GM10266 (cell line): ENCODE results near the gene MUL1.
"Not testable (repeated sequence)": the region's sequence is repeated elsewhere in the genome, so short reads cannot be mapped to it uniquely, and the experiment has no call there.

Experiments used
- DNase-seq: peaks from one replicate; pipeline ENCODE4 v3.0.0; 2012; ENCODE audit errors: extremely low spot score
- CTCF ChIP-seq: IDR thresholded peaks from 2 replicates; pipeline ENCODE4 v1.5.1; 2012; ENCODE audit warnings: mild to moderate bottlenecking, low read depth; ENCODE audit not compliant: control insufficient read depth, insufficient read depth; ENCODE audit errors: missing control alignments

MUL1 gene

DNA sequence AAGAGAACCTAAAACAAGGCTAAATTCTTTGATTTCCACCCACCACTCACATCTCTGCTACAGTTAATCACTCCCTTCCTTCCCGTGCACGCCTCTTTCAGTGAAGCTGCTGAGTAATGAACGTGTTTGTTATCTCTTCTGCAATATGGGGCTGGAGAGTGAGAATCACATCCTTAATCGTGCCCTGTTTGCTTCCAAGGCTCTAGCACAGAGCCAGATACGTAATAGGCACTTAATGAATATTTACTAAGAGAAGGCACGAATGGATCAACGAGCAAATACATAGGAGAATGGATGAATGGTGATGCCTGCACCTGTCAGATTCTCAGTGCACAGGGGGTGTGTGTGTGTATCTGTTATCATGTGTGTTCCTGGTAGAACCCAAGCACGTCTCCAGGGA lies 22.4 kb upstream of the MUL1 start:
- no peak for TF ChIP-seq CTCF
- no peak for DNase-seq

DNA sequence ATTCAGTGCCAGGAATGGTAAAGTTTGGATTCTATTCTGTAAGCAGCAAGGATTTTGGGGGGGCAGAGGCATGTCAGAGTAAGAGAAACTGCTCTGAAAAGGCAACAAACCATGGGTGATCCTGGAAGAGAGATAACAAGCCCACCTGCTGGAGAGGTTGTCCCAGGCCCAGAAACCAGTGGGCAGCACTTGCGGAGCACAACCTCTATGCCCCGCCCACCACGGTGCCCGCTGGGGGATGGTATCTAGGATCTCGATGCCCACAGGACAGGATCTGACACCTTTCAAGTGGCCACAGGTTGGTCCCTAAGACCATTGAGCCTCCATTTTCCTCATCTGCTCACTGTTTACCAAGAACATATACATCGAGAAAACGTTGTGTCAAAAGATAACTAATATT lies 20.3 kb upstream of the MUL1 start:
- no peak for DNase-seq
- TF ChIP-seq CTCF = no peak

DNA sequence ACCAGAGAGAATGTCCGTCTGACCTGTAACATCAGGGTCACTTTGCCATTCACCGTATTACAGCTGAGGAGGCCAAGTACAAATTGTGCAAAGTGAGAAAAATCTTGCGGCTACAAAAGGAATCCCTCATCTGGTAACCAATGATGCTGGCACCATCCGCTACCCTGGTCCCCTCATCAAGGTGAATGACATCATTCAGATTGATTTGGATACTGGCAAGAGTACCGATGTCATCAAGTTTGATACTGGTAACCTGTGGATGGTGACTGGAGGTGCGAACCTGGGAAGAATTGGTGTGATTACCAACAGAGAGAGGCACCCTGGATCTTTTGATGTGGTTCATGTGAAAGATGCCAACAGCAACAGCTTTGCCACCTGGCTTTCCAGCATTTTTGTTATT lies 18.3 kb upstream of the MUL1 start:
- DNase-seq = no peak
- no peak for TF ChIP-seq CTCF

GRCh38 chr1:20521960-20522861 lies 14.3 kb upstream of the MUL1 start:
- peak; percentile 48 for DNase-seq
- peak; percentile 89 for TF ChIP-seq CTCF

DNA sequence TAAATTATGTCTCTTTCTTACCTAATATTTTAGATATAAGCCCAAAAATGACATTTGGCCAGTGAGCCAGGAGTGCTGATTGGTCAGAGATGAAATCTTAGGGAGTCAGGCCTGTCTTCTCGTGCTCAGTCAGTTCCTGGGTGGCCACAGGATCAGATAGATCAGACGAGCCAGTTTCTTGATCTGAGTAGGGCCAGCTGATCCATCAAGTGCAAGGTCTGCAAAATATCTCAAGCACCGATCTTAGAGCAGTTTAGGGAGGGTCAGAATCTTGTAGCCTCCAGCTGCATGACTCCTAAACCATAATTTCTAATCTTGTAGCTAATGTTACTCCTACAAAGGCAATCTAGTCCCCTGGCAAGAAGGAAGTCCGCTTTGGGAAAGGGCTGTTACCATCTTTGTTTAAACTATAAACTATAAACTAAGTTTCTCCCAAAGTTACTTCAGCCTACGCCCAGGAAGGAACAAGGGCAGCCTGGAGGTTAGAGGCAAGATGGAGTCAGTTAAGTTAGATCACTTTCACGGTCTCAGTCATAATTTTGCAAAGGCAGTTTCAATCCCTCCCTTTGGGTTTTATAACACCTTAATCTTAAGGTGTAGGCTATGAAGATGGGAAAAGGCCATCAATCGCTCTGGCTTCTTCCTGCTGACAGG lies 11.8 kb upstream of the MUL1 start:
- not testable (repeated sequence) for DNase-seq

- no peak for TF ChIP-seq CTCF
- DNase-seq = no peak
These were observed 3.8 kb upstream of the MUL1 start for GRCh38 chr1:20511518-20512428.

GRCh38 chr1:20508411-20508771 lies 440 bp upstream of the MUL1 start:
- DNase-seq = no peak
- TF ChIP-seq CTCF = no peak
